Activated T-helper 17 cell treated with anti-CD3 and anti-CD28 coated beads, Interleukin-2, amount 50 U/mL, for 72 hours (primary cell): Measurements from ENCODE around the gene GFRA1. TPM values are rescaled to one million over a fixed set of nuclear protein-coding genes. Genes with fewer than 3 reads are reported as not detected.

Experiments used
- ATAC-seq: fragments of 150-1000 bp; cut with Tn5 transposase; replicated peaks from 2 replicates; pipeline ENCODE4 v1.10.0; 2021; ENCODE audit warnings: mild to moderate bottlenecking, moderate library complexity
- H3K27ac Mint-ChIP-seq: one replicate; pipeline ENCODE4 v1.8.0; 2022; ENCODE audit warnings: mixed read lengths
- H3K27me3 Mint-ChIP-seq: one replicate; pipeline ENCODE4 v1.8.0; 2022; ENCODE audit warnings: mixed read lengths
- H3K36me3 Mint-ChIP-seq: one replicate; pipeline ENCODE4 v1.8.0; 2022; ENCODE audit warnings: low read depth, mild to moderate bottlenecking, mixed read lengths
- H3K4me1 Mint-ChIP-seq: one replicate; pipeline ENCODE4 v1.8.0; 2022; ENCODE audit warnings: mixed read lengths
- H3K4me3 Mint-ChIP-seq: one replicate; pipeline ENCODE4 v1.8.0; 2022; ENCODE audit warnings: mild to moderate bottlenecking, mixed read lengths
- H3K9me3 Mint-ChIP-seq: one replicate; pipeline ENCODE4 v1.8.0; 2022; ENCODE audit warnings: mixed read lengths
- total RNA-seq, 2 donors: library from RNA; stranded (reverse); gene quantifications; one replicate each; pipeline ENCODE4 v1.2.3, GENCODE V29; 2022

GFRA1 gene
- total RNA-seq, 2 donors from 2014 or later = not detected

- no peak overlapping the region for H3K4me3 Mint-ChIP-seq
- no peaks in the 10 kb centered on the region for H3K4me1 Mint-ChIP-seq
- H3K36me3 Mint-ChIP-seq = no peaks in the 10 kb centered on the region
- no peak for ATAC-seq
- peaks cover 4% of the 10 kb centered on the region for H3K27me3 Mint-ChIP-seq
- no peak overlapping the region for H3K27ac Mint-ChIP-seq
- no peaks in the 10 kb centered on the region for H3K9me3 Mint-ChIP-seq
These were observed 63.9 kb downstream of the GFRA1 start for GRCh38 chr10:116208956-116209567.

- Mint-ChIP-seq H3K4me1 (no peaks in the 10 kb centered on the region), H3K27ac (no peak overlapping the region), H3K9me3 (no peaks in the 10 kb centered on the region), H3K4me3 (no peak overlapping the region), H3K36me3 (no peaks in the 10 kb centered on the region), H3K27me3 (peaks cover 4% of the 10 kb centered on the region)
- ATAC-seq = no peak
These were observed 65.3 kb downstream of the GFRA1 start for GRCh38 chr10:116207690-116208089.

GRCh38 chr10:116203661-116204060, 69.3 kb downstream of the GFRA1 start:
- Mint-ChIP-seq H3K36me3 (no peaks in the 10 kb centered on the region), H3K27ac (no peak overlapping the region), H3K27me3 (peaks cover 4% of the 10 kb centered on the region), H3K9me3 (no peaks in the 10 kb centered on the region), H3K4me1 (no peaks in the 10 kb centered on the region), H3K4me3 (no peak overlapping the region)
- ATAC-seq = no peak

GRCh38 chr10:116201670-116202430, 71.2 kb downstream of the GFRA1 start:
- H3K27ac Mint-ChIP-seq = no peak overlapping the region

GRCh38 chr10:116201011-116201410, 72.0 kb downstream of the GFRA1 start:
- H3K27me3 Mint-ChIP-seq = no peaks in the 10 kb centered on the region

More at GRCh38 chr10:116201670-116202430, 71.2 kb downstream of the GFRA1 start:
- Mint-ChIP-seq H3K27me3 (no peaks in the 10 kb centered on the region), H3K4me3 (no peak overlapping the region), H3K4me1 (no peaks in the 10 kb centered on the region), H3K9me3 (no peaks in the 10 kb centered on the region), H3K36me3 (no peaks in the 10 kb centered on the region)
- ATAC-seq = no peak

GRCh38 chr10:116198676-116199035, 74.3 kb downstream of the GFRA1 start:
- H3K27ac Mint-ChIP-seq = no peak overlapping the region
- no peaks in the 10 kb centered on the region for H3K27me3 Mint-ChIP-seq
- H3K36me3 Mint-ChIP-seq = no peaks in the 10 kb centered on the region
- no peaks in the 10 kb centered on the region for H3K4me1 Mint-ChIP-seq
- H3K9me3 Mint-ChIP-seq = no peaks in the 10 kb centered on the region
- no peak for ATAC-seq
- no peak overlapping the region for H3K4me3 Mint-ChIP-seq

More at GRCh38 chr10:116201011-116201410, 72.0 kb downstream of the GFRA1 start:
- Mint-ChIP-seq H3K9me3 (no peaks in the 10 kb centered on the region), H3K36me3 (no peaks in the 10 kb centered on the region), H3K4me1 (no peaks in the 10 kb centered on the region), H3K27ac (no peak overlapping the region), H3K4me3 (no peak overlapping the region)
- no peak for ATAC-seq

GRCh38 chr10:116197946-116198675, 74.9 kb downstream of the GFRA1 start:
- H3K4me3 Mint-ChIP-seq = no peak overlapping the region
- no peaks in the 10 kb centered on the region for H3K4me1 Mint-ChIP-seq
- no peaks in the 10 kb centered on the region for H3K9me3 Mint-ChIP-seq
- ATAC-seq = no peak
- H3K36me3 Mint-ChIP-seq = no peaks in the 10 kb centered on the region
- H3K27ac Mint-ChIP-seq = no peak overlapping the region
- no peaks in the 10 kb centered on the region for H3K27me3 Mint-ChIP-seq

- H3K9me3 Mint-ChIP-seq = peaks cover 2% of the 10 kb centered on the region
- H3K4me3 Mint-ChIP-seq = no peak overlapping the region
- H3K27ac Mint-ChIP-seq = no peak overlapping the region
- no peaks in the 10 kb centered on the region for H3K36me3 Mint-ChIP-seq
- H3K27me3 Mint-ChIP-seq = no peaks in the 10 kb centered on the region
- no peak for ATAC-seq
- H3K4me1 Mint-ChIP-seq = no peaks in the 10 kb centered on the region
These were observed 77.4 kb downstream of the GFRA1 start for GRCh38 chr10:116195583-116195982.

- Mint-ChIP-seq H3K36me3 (no peaks in the 10 kb centered on the region), H3K4me3 (no peak overlapping the region), H3K27me3 (no peaks in the 10 kb centered on the region), H3K9me3 (peaks cover 4% of the 10 kb centered on the region), H3K27ac (no peak overlapping the region), H3K4me1 (no peaks in the 10 kb centered on the region)
- ATAC-seq = no peak
These were observed 78.0 kb downstream of the GFRA1 start for GRCh38 chr10:116195039-116195438.

GRCh38 chr10:116194061-116194460, 78.9 kb downstream of the GFRA1 start:
- H3K27me3 Mint-ChIP-seq = no peaks in the 10 kb centered on the region
- H3K4me3 Mint-ChIP-seq = no peak overlapping the region
- no peak for ATAC-seq
- H3K27ac Mint-ChIP-seq = no peak overlapping the region
- H3K36me3 Mint-ChIP-seq = no peaks in the 10 kb centered on the region
- H3K9me3 Mint-ChIP-seq = peaks cover 4% of the 10 kb centered on the region
- H3K4me1 Mint-ChIP-seq = no peaks in the 10 kb centered on the region

- Mint-ChIP-seq H3K4me3 (no peak overlapping the region), H3K9me3 (peaks cover 4% of the 10 kb centered on the region), H3K27me3 (no peaks in the 10 kb centered on the region), H3K4me1 (no peaks in the 10 kb centered on the region), H3K27ac (no peak overlapping the region), H3K36me3 (no peaks in the 10 kb centered on the region)
- no peak for ATAC-seq
These were observed 82.1 kb downstream of the GFRA1 start for GRCh38 chr10:116190883-116191282.

GRCh38 chr10:116186273-116186672, 86.7 kb downstream of the GFRA1 start:
- Mint-ChIP-seq H3K9me3 (peaks cover 4% of the 10 kb centered on the region), H3K27ac (no peak overlapping the region), H3K4me3 (no peak overlapping the region), H3K4me1 (no peaks in the 10 kb centered on the region), H3K27me3 (no peaks in the 10 kb centered on the region), H3K36me3 (no peaks in the 10 kb centered on the region)
- no peak for ATAC-seq

- ATAC-seq = no peak
- no peaks in the 10 kb centered on the region for H3K36me3 Mint-ChIP-seq
- no peaks in the 10 kb centered on the region for H3K27me3 Mint-ChIP-seq
- H3K4me3 Mint-ChIP-seq = no peak overlapping the region
- H3K4me1 Mint-ChIP-seq = no peaks in the 10 kb centered on the region
- H3K27ac Mint-ChIP-seq = no peak overlapping the region
- no peaks in the 10 kb centered on the region for H3K9me3 Mint-ChIP-seq
These were observed 87.7 kb downstream of the GFRA1 start for GRCh38 chr10:116185199-116185867.

GRCh38 chr10:116184512-116184794, 88.6 kb downstream of the GFRA1 start:
- no peaks in the 10 kb centered on the region for H3K4me1 Mint-ChIP-seq
- no peak overlapping the region for H3K4me3 Mint-ChIP-seq
- no peaks in the 10 kb centered on the region for H3K27me3 Mint-ChIP-seq
- no peak for ATAC-seq
- no peaks in the 10 kb centered on the region for H3K9me3 Mint-ChIP-seq
- no peak overlapping the region for H3K27ac Mint-ChIP-seq
- H3K36me3 Mint-ChIP-seq = no peaks in the 10 kb centered on the region
